ENCODE data around the gene SRP68. TPM values are rescaled to one million over a fixed set of nuclear protein-coding genes. Genes with fewer than 3 reads are reported as not detected.

The SRP68 gene
- total and polyA plus RNA-seq, 3 donors from 2014 or later, result 49.2 to 79.6 (median 53.4) TPM

DNA sequence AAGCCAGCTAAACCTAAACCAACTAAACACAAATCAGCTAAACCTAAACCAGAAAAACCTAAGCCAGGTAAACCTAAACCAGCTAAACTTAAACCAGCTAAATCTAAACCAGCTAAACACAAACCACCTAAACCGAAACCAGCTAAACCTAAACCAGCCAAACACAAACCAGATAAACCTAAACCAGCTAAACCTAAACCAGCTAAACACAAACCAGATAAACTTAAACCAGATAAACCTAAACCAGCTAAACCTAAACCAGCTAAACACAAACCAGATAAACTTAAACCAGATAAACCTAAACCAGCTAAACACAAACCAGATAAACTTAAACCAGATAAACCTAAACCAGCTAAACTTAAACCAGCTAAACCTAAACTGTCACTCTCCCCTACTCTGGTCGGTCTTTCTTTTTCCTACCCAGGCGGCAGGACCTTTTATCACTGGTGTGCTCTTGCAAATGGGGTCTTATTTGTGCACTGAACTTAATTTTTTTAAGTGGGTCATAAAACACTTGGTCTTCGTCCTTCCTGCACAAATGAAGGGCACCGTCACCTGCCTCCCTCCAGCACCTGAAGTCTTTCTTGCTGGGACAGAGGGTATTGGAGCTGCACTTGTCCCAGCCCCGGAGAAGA lies 52.4 kb downstream of the SRP68 start:
- no peak overlapping the region for H3K27ac ChIP-seq
- no peak overlapping the region for H3K4me3 ChIP-seq
- 93 to 94% methylated on average over 6 of the region's 6 CpGs for WGBS, 2 donors
- no peak for DNase-seq
- TF ChIP-seq POLR2A (IDR thresholded peaks at IDR 0.05), result no peak
- TF ChIP-seq, protein P1, sequence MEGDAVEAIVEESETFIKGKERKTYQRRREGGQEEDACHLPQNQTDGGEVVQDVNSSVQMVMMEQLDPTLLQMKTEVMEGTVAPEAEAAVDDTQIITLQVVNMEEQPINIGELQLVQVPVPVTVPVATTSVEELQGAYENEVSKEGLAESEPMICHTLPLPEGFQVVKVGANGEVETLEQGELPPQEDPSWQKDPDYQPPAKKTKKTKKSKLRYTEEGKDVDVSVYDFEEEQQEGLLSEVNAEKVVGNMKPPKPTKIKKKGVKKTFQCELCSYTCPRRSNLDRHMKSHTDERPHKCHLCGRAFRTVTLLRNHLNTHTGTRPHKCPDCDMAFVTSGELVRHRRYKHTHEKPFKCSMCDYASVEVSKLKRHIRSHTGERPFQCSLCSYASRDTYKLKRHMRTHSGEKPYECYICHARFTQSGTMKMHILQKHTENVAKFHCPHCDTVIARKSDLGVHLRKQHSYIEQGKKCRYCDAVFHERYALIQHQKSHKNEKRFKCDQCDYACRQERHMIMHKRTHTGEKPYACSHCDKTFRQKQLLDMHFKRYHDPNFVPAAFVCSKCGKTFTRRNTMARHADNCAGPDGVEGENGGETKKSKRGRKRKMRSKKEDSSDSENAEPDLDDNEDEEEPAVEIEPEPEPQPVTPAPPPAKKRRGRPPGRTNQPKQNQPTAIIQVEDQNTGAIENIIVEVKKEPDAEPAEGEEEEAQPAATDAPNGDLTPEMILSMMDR (IDR thresholded peaks at IDR 0.05), result no peak
- no peaks in the 10 kb centered on the region for H3K9me3 ChIP-seq
- no peaks in the 10 kb centered on the region for H3K27me3 ChIP-seq
- intact Hi-C loops (cut with DNase I; ENCODE audit: low total_unique reads), result no loop called here
- no peaks in the 10 kb centered on the region for H3K36me3 ChIP-seq (ENCODE audit: low read depth, missing control alignments)
- no peaks in the 10 kb centered on the region for H3K4me1 ChIP-seq

- 90% methylated on average over 13 of the region's 13 CpGs for WGBS, 2 donors
- intact Hi-C loops (cut with DNase I; ENCODE audit: low total_unique reads), result no loop called here
- H3K4me1 ChIP-seq, result peaks cover 3% of the 10 kb centered on the region
- H3K36me3 ChIP-seq (ENCODE audit: low read depth, missing control alignments), result no peaks in the 10 kb centered on the region
- no peak overlapping the region for H3K27ac ChIP-seq
- no peak overlapping the region for H3K4me3 ChIP-seq
- H3K27me3 ChIP-seq, result no peaks in the 10 kb centered on the region
- TF ChIP-seq POLR2A (IDR thresholded peaks at IDR 0.05), result no peak
- H3K9me3 ChIP-seq, result no peaks in the 10 kb centered on the region
- DNase-seq, result no peak
Measured at GRCh38 chr17:76018801-76019200, 53.5 kb downstream of the SRP68 start.

DNA sequence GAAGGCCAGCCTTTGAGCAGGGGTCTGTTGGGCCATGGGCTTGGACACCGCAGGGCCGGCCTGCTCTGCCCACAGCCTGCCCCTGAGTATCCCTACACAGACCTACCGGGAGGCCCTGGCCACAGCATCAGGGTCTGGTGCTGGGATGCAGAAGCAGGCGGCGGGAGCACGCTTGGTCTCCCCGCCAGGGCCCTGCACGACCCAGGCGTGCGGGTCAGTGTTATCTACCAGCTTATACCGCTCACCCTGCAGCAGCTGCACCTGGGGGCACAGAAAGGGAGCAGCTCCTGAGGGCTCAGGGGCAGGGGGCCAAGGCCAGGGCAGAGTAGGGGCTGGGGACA lies 54.0 kb downstream of the SRP68 start:
- Histone ChIP-seq H3K4me1 (peaks cover 3% of the 10 kb centered on the region), H3K36me3 (ENCODE audit: low read depth, missing control alignments) (no peaks in the 10 kb centered on the region), H3K27ac (no peak overlapping the region), H3K4me3 (no peak overlapping the region), H3K9me3 (no peaks in the 10 kb centered on the region), H3K27me3 (no peaks in the 10 kb centered on the region)
- no peak for TF ChIP-seq POLR2A (IDR thresholded peaks at IDR 0.05)
- TF ChIP-seq, protein P1 (IDR thresholded peaks at IDR 0.05), result no peak
- 87% methylated on average over 8 to 11 of the region's 11 CpGs for WGBS, 2 donors
- DNase-seq, result no peak
- intact Hi-C loops (cut with DNase I; ENCODE audit: low total_unique reads), result no loop called here

DNA sequence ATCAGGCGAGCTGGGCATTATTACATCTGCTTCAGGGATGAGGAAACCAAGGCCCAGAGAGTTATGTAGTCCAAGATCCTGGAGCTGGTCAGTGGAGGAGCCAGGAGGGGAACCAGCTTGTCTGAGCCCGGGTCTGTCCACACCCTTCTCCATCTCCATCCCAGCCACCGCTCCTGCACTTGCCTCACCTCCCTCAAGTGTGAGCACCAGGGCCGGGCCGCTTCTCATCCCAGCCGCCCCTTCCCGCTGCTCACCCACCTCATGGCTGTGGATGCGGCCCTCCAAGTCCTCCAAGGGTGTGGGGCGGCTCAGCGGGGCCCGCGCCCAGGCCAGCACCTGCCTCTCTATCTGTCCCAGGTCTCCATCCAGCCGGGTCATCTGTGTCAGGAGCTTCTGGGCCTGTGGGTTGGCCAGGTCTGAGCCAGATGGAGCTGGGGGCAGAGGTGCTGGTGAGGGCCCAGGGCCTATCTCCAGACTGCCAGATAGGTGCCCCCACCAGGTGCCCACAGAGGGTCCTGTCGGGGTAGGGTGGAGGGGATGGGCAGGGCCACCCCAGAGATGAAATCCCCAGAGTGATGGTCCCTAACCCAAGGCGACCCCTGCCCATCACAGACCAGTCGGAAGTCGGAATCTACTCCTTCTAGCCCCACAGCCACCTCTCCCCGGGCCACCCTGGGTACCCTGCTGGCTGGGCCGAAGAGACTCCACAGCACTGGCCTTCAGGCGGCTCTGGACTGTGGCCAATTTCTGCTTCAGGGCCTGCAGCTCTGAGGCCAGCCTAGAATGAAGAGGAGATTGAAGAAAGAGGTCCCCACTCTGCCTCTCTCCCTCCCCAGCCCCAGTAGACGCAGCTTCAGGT lies 54.6 kb downstream of the SRP68 start:
- Histone ChIP-seq H3K27me3 (no peaks in the 10 kb centered on the region), H3K4me3 (no peak overlapping the region), H3K9me3 (no peaks in the 10 kb centered on the region), H3K36me3 (ENCODE audit: low read depth, missing control alignments) (no peaks in the 10 kb centered on the region), H3K27ac (no peak overlapping the region), H3K4me1 (peaks cover 3% of the 10 kb centered on the region)
- intact Hi-C loops (cut with DNase I; ENCODE audit: low total_unique reads), result no loop called here
- no peak for TF ChIP-seq POLR2A (IDR thresholded peaks at IDR 0.05)
- TF ChIP-seq, protein P1 (IDR thresholded peaks at IDR 0.05), result no peak
- 85 to 87% methylated on average over 14 to 21 of the region's 21 CpGs for WGBS, 2 donors
- DNase-seq, result peak; percentile 51

DNA sequence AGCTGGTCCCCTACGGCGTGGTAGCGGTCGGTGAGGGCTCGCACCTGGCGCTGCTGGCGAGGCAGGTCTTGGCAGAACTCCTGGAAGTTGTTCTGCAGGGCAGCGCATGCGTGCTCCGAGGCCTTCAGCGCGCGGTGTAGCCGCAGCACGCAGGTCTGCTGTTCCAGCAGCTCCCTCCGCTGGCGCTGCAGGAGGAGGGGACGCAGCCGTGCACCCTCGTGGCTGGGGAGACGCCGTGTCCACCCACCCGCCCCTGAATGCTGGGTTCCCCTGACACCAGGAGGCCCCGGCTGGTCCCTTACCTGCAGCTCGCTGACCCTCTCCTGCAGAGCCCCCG lies 57.4 kb downstream of the SRP68 start:
- DNase-seq, result peak; percentile 43
- Histone ChIP-seq H3K4me1 (peaks cover 3% of the 10 kb centered on the region), H3K4me3 (peak overlapping the region in 1 of 2 donors; percentile 20), H3K9me3 (no peaks in the 10 kb centered on the region), H3K27me3 (no peaks in the 10 kb centered on the region), H3K27ac (no peak overlapping the region), H3K36me3 (ENCODE audit: low read depth, missing control alignments) (no peaks in the 10 kb centered on the region)
- WGBS, 2 donors, result 68 to 73% methylated on average over 5 to 10 of the region's 26 CpGs
- TF ChIP-seq, protein P1 (IDR thresholded peaks at IDR 0.05), result no peak
- TF ChIP-seq POLR2A (IDR thresholded peaks at IDR 0.05), result no peak
- intact Hi-C loops (cut with DNase I; ENCODE audit: low total_unique reads), result no loop called here

Measured in testis (tissue), 3 donors.